GM12864 (cell line): ENCODE measurements around the gene CDK5.

Source experiments
- DNase-seq: peaks from one replicate; pipeline ENCODE4 v3.0.0-alpha.2; 2011; ENCODE audit warnings: low read depth
- H3K4me3 ChIP-seq: 2 replicates; pipeline ENCODE4 v1.5.1; 2011; ENCODE audit warnings: mild to moderate bottlenecking, low read depth, low read length, control low read depth
- CTCF ChIP-seq: IDR thresholded peaks from 2 replicates; pipeline ENCODE4 v1.5.1; 2011; ENCODE audit warnings: low read depth, mild to moderate bottlenecking, moderate library complexity, low read length, control low read depth, inconsistent platforms; ENCODE audit errors: missing control alignments

CDK5 gene

GRCh38 chr7:151060113-151060415 lies 2.4 kb upstream of the CDK5 start:
- H3K4me3 ChIP-seq: peak overlapping the region; percentile 64
- no peak for TF ChIP-seq CTCF
- no peak for DNase-seq

- DNase-seq: no peak
- TF ChIP-seq CTCF: peak; percentile 63
- H3K4me3 ChIP-seq: peak within 1 kb of the TSS; percentile 64
These were observed 1.8 kb upstream of the CDK5 start, which contains the start of gene SLC4A2 for GRCh38 chr7:151059367-151060112. TSS of gene SLC4A2 (plus strand) at chr7:151059589. CDS start at chr7:151061988, 2,399 bp downstream.

DNA sequence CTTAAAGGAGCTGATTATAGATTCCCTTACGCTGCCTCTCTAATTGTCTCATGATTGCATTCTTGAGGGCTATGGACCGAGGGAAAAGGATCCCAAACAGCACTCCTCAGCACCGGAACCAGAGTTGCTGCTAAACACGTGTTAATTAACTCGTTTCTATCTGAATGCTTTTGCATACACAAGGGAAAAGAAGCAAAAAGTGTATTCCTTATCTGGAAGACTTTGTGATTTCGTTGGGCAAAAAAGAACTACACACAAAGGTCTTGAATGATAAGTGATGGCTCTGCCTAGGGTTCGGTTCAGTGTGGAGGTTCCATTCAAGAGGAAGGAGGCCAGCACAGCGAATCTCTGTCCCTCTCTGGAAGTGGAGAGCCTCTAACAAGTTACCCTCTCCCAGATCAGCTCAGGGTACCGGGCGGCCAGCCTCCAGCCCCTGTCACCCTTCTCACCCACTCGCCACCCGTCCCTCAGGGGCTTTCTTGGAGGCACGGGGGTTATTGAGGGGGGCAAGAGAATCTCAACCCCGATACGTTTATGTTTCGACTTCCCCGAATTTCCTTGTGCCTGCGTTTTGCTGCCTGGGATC lies 1.2 kb upstream of the CDK5 start:
- DNase-seq: no peak
- TF ChIP-seq CTCF: no peak
- H3K4me3 ChIP-seq: peak overlapping the region; percentile 64

- peak overlapping the region; percentile 64 for H3K4me3 ChIP-seq
- TF ChIP-seq CTCF: no peak
- peak; percentile 98 for DNase-seq
These were observed 488 bp upstream of the CDK5 start for GRCh38 chr7:151057989-151058780.

DNA sequence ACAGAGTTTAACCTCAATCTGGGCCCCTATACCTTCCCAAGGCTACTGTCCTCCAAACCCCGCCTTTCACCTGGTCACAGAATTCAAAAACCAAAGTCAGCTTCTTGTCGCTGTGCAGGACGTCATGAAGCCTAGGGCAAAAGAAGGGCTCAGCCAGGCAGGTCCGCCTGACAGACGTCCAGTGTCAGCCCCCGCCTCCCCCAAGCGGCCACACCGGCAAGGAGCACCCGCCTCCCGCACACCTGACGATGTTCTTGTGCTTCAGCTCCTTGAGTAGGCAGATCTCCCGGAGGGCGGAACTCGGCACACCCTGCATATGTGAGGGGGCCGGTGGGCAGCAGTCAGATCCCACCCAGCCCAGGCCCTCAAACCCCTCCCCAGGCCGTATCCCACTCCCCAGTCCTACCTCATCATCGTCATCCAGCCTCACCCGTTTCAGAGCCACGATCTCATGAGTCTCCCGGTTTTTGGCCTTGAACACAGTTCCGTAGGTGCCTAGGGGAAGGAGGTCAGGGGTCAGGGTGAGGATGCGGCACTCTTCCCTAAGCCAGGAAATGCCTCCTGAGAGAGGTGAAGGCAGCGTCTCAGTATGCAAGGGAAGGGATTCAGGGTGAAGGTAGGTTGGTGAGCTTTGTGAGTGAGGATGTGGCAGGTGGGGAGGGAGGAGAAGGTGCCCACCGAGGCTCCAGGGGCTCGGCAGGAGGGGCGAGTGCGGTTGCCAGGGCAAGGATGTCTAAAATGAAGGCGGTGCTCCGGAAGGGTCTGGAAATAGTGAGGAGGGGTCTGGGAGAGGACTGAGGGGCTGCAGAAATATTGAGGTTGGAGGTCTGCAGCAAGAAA lies 811 bp downstream of the CDK5 start:
- no peak for DNase-seq
- no peak for TF ChIP-seq CTCF
- H3K4me3 ChIP-seq: peak overlapping the region; percentile 64

DNA sequence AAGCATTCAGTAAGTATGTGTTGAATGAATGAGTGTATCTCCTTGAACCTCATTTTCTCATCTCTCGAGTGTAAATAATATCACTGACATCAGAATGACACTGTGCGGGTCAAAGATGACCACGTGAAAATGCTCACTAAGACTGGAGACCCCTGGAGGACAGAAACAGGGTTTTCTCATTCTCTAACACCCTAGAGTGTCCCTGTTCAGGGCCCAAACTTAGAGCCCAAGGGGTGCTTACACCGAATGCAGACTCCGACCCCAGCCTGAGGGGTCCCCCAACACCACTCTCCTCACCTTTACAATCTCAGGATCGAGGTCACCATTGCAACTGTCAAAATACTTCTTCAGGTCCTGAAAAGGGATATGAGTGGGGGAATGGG lies 1.4 kb downstream of the CDK5 start:
- TF ChIP-seq CTCF: no peak
- no peak for DNase-seq
- no peak overlapping the region for H3K4me3 ChIP-seq
